MCF 10A (cell line): ENCODE measurements around the gene AZIN2. TPM values are rescaled to one million over a fixed set of nuclear protein-coding genes. Genes with fewer than 3 reads are reported as not detected.
A peak's percentile ranks its signal among the peaks of the same experiment; 100 is the strongest.

Experiments
- BruUV-seq: library from RNA; stranded (reverse); fragments of 400-500 nt; replicated peaks from 2 replicates; lab custom pipeline; 2021; lab: Mats Ljungman, UMichigan
- CTCF ChIA-PET: fragments of 300-600 bp; sonication (Branson Sonifier 250); formaldehyde crosslinking; extraction: SDS; loops from one replicate; lab custom pipeline; 2021; ENCODE audit warnings: antibody characterized with exemption, inconsistent platforms; lab: Yijun Ruan, JAX
- POLR2A ChIA-PET: fragments of 300-600, 350-650 bp; sonication (Branson Sonifier 250); formaldehyde crosslinking; extraction: SDS; loops from one replicate; lab custom pipeline; 2020; ENCODE audit warnings: antibody characterized with exemption, inconsistent platforms; lab: Yijun Ruan, JAX
- DNase-seq: peaks from one replicate; pipeline ENCODE4 v3.0.0-alpha.2; 2018; ENCODE audit not compliant: unreplicated experiment
- H3K27ac Mint-ChIP-seq: one replicate; pipeline ENCODE4 v1.8.0; 2022; ENCODE audit warnings: mild to moderate bottlenecking, low read depth, mixed read lengths; ENCODE audit not compliant: unreplicated experiment
- H3K27me3 Mint-ChIP-seq: one replicate; pipeline ENCODE4 v1.8.0; 2022; ENCODE audit warnings: mixed read lengths; ENCODE audit not compliant: insufficient read depth, unreplicated experiment
- H3K36me3 Mint-ChIP-seq: one replicate; pipeline ENCODE4 v1.8.0; 2022; ENCODE audit warnings: mild to moderate bottlenecking, moderate library complexity, mixed read lengths; ENCODE audit not compliant: insufficient read depth, unreplicated experiment
- H3K4me1 Mint-ChIP-seq: one replicate; pipeline ENCODE4 v1.8.0; 2022; ENCODE audit warnings: mixed read lengths; ENCODE audit not compliant: insufficient read depth, unreplicated experiment
- H3K4me3 Mint-ChIP-seq: one replicate; pipeline ENCODE4 v1.8.0; 2022; ENCODE audit warnings: mild to moderate bottlenecking, moderate library complexity, mixed read lengths; ENCODE audit not compliant: unreplicated experiment
- H3K9me3 Mint-ChIP-seq: one replicate; pipeline ENCODE4 v1.8.0; 2022; ENCODE audit warnings: mixed read lengths; ENCODE audit not compliant: unreplicated experiment
- CTCF ChIP-seq: fragments of 200-600 bp; IDR thresholded peaks from one replicate; pipeline ENCODE4 v1.8.0; 2022; ENCODE audit warnings: antibody characterized with exemption, mild to moderate bottlenecking; ENCODE audit not compliant: unreplicated experiment
- intact Hi-C: fragments of 100-400 bp; cut with micrococcal nuclease; formaldehyde crosslinking; loops from 2 replicates; pipeline ENCODE4 v1.14.1; 2022
- total RNA-seq: library from RNA; stranded (reverse); gene quantifications from 2 replicates; pipeline ENCODE4 v1.2.3, GENCODE V29; 2022

Gene AZIN2
- total RNA-seq, 1 experiment from 2014 or later = 1.6 TPM

GRCh38 chr1:33127001-33127823 lies 46.3 kb downstream of the AZIN2 start:
- peak; percentile 98 for DNase-seq

GRCh38 chr1:33128781-33129180 lies 47.8 kb downstream of the AZIN2 start:
- Mint-ChIP-seq H3K27me3 (no peaks in the 10 kb centered on the region), H3K36me3 (peaks cover 6% of the 10 kb centered on the region), H3K27ac (no peak overlapping the region), H3K9me3 (no peaks in the 10 kb centered on the region), H3K4me3 (no peak overlapping the region), H3K4me1 (peaks cover 30% of the 10 kb centered on the region)
- DNase-seq = no peak
- intact Hi-C loops = loop anchor here (5.0 kb wide), 1 partner anchor 54 kb away; the partner anchor contains the start of gene TRIM62
- BruUV-seq = no TSS peak
- CTCF ChIA-PET = interaction anchor here (0.6 to 1.4 kb wide), 2 partner anchors 14 to 22 kb away, joined by 3 to 4 read pairs; no protein-coding TSS in a partner anchor
- TF ChIP-seq CTCF = no peak
- POLR2A ChIA-PET = interaction anchor here (1.0 kb wide), 1 partner anchor 12 kb away, joined by 3 read pairs; no protein-coding TSS in a partner anchor

More at GRCh38 chr1:33127001-33127823, 46.3 kb downstream of the AZIN2 start:
- intact Hi-C loops = loop anchor here (1.0 to 5.0 kb wide), 3 partner anchors 28 to 55 kb away; partner anchors contain the start of gene TRIM62
- ChIA-PET POLR2A (interaction anchor here (0.6 to 1.9 kb wide), 15 partner anchors 12 to 362 kb away, joined by 3 to 13 read pairs (median 4); partner anchors contain the start of genes AZIN2 and TRIM62), CTCF (interaction anchor here (0.6 to 2.3 kb wide), 38 partner anchors 9 to 1018 kb away, joined by 3 to 18 read pairs (median 4); partner anchors contain the start of genes AZIN2 and TRIM62)
- peaks cover 6% of the 10 kb centered on the region for H3K36me3 Mint-ChIP-seq
- peak overlapping the region; percentile 97 for H3K27ac Mint-ChIP-seq
- H3K27me3 Mint-ChIP-seq = no peaks in the 10 kb centered on the region
- TSS peak; percentile 87 for BruUV-seq
- H3K9me3 Mint-ChIP-seq = no peaks in the 10 kb centered on the region
- peak overlapping the region; percentile 95 for H3K4me3 Mint-ChIP-seq
- TF ChIP-seq CTCF = peak; percentile 85
- H3K4me1 Mint-ChIP-seq = peaks cover 30% of the 10 kb centered on the region

GRCh38 chr1:33130297-33130696 lies 49.3 kb downstream of the AZIN2 start:
- intact Hi-C loops = no loop called here
- Mint-ChIP-seq H3K4me1 (peaks cover 30% of the 10 kb centered on the region), H3K4me3 (no peak overlapping the region), H3K27ac (no peak overlapping the region), H3K27me3 (no peaks in the 10 kb centered on the region), H3K36me3 (peaks cover 6% of the 10 kb centered on the region), H3K9me3 (no peaks in the 10 kb centered on the region)
- no peak for TF ChIP-seq CTCF
- POLR2A ChIA-PET = interaction anchor here (0.5 to 1.4 kb wide), 4 partner anchors 40 to 299 kb away, joined by 3 to 9 read pairs (median 3); partner anchors contain the start of gene TRIM62
- CTCF ChIA-PET = interaction anchor here (0.7 kb wide), 1 partner anchor 59 kb away, joined by 4 read pairs; no protein-coding TSS in a partner anchor
- no TSS peak for BruUV-seq
- peak; percentile 43 for DNase-seq

GRCh38 chr1:33131191-33131590 lies 50.2 kb downstream of the AZIN2 start:
- no peak for DNase-seq
- Mint-ChIP-seq H3K9me3 (no peaks in the 10 kb centered on the region), H3K36me3 (peaks cover 3% of the 10 kb centered on the region), H3K27me3 (peaks cover 6% of the 10 kb centered on the region), H3K27ac (no peak overlapping the region), H3K4me1 (peaks cover 24% of the 10 kb centered on the region), H3K4me3 (no peak overlapping the region)
- POLR2A ChIA-PET = no interaction called here
- BruUV-seq = no TSS peak
- intact Hi-C loops = no loop called here
- TF ChIP-seq CTCF = no peak
- CTCF ChIA-PET = no interaction called here
